HG02981 (cell line): ENCODE measurements around the gene NCOA5.

Experiments
- ATAC-seq: cut with Tn5 transposase; IDR thresholded peaks from one replicate; pipeline ENCODE4 v1.9.1; 2021; ENCODE audit warnings: mild to moderate bottlenecking, moderate library complexity; ENCODE audit not compliant: unreplicated experiment

Gene NCOA5

GRCh38 chr20:46063652-46064054 is 26.1 kb downstream of the NCOA5 start:
- ATAC-seq, result no peak

GRCh38 chr20:46063151-46063550 is 26.6 kb downstream of the NCOA5 start:
- no peak for ATAC-seq

- ATAC-seq, result no peak
Measured at GRCh38 chr20:46062621-46063020, 27.1 kb downstream of the NCOA5 start.

- ATAC-seq, result no peak
Measured at GRCh38 chr20:46062151-46062550, 27.6 kb downstream of the NCOA5 start.

- no peak for ATAC-seq
Measured at GRCh38 chr20:46060975-46061374, 28.8 kb downstream of the NCOA5 start.

- no peak for ATAC-seq
Measured at GRCh38 chr20:46060301-46060881, 29.4 kb downstream of the NCOA5 start.

- ATAC-seq, result no peak
Measured at GRCh38 chr20:46058599-46059281, 31.0 kb downstream of the NCOA5 start.

GRCh38 chr20:46057856-46058598 is 31.7 kb downstream of the NCOA5 start:
- ATAC-seq, result no peak

- ATAC-seq, result no peak
Measured at GRCh38 chr20:46056970-46057855, 32.5 kb downstream of the NCOA5 start.

GRCh38 chr20:46056027-46056833 is 33.5 kb downstream of the NCOA5 start:
- no peak for ATAC-seq

- ATAC-seq, result no peak
Measured at GRCh38 chr20:46055269-46055668, 34.5 kb downstream of the NCOA5 start.

- ATAC-seq, result no peak
Measured at GRCh38 chr20:46054606-46055005, 35.2 kb downstream of the NCOA5 start.

- ATAC-seq, result no peak
Measured at GRCh38 chr20:46053416-46053815, 36.3 kb downstream of the NCOA5 start.

GRCh38 chr20:46051556-46052308 is 38.0 kb downstream of the NCOA5 start:
- no peak for ATAC-seq

GRCh38 chr20:46050885-46051284 is 38.9 kb downstream of the NCOA5 start:
- no peak for ATAC-seq

- no peak for ATAC-seq
Measured at GRCh38 chr20:46050444-46050843, 39.3 kb downstream of the NCOA5 start.

GRCh38 chr20:46049815-46050214 is 39.9 kb downstream of the NCOA5 start:
- no peak for ATAC-seq

- ATAC-seq, result no peak
Measured at GRCh38 chr20:46049190-46049589, 40.6 kb downstream of the NCOA5 start.

GRCh38 chr20:46047821-46048220 is 41.9 kb downstream of the NCOA5 start:
- ATAC-seq, result no peak
